ENCODE results near the gene VEGFB. TPM values are rescaled to one million over a fixed set of nuclear protein-coding genes. Genes with fewer than 3 reads are reported as not detected.

The VEGFB gene
- polyA plus RNA-seq, 1 experiment, result 13.2 TPM

GRCh38 chr11:64210301-64211020 lies 23.9 kb upstream of the VEGFB start:
- POLR2A ChIA-PET, result no interaction called here
- DNase-seq (ENCODE audit: low read depth), result no peak
- H3K27me3 ChIP-seq (ENCODE audit: control insufficient read depth, insufficient read depth, low read length), result no peaks in the 10 kb centered on the region

DNA sequence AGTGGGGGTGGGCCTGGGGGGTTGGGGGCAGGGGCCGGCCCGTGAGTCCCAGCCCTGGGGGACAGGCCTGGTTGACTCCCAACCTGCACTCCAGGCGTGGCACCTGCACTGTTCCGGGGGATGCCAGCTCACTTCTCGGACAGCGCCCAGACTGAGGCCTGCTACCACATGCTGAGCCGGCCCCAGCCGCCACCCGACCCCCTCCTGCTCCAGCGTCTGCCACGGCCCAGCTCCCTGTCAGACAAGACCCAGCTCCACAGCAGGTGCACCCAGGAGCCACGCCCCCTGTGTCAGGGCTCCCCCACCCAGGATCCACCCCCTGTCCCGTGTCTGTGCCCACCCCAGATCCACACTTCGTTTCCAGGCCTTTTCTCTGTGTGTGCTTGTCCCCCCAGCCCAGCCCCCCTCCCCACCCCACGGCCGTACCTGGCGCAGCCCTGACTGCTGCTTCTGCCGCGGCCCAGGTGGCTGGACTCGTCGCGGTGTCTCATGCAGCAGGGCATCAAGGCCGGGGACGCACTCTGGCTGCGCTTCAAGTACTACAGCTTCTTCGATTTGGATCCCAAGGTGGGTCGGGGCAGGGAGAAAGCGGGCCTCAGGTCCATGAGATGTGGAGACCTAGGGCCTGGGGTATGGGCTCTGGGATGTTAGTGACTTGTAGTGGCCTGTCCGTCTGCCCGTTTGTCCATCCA lies 23.1 kb upstream of the VEGFB start:
- TF ChIP-seq, protein P1, sequence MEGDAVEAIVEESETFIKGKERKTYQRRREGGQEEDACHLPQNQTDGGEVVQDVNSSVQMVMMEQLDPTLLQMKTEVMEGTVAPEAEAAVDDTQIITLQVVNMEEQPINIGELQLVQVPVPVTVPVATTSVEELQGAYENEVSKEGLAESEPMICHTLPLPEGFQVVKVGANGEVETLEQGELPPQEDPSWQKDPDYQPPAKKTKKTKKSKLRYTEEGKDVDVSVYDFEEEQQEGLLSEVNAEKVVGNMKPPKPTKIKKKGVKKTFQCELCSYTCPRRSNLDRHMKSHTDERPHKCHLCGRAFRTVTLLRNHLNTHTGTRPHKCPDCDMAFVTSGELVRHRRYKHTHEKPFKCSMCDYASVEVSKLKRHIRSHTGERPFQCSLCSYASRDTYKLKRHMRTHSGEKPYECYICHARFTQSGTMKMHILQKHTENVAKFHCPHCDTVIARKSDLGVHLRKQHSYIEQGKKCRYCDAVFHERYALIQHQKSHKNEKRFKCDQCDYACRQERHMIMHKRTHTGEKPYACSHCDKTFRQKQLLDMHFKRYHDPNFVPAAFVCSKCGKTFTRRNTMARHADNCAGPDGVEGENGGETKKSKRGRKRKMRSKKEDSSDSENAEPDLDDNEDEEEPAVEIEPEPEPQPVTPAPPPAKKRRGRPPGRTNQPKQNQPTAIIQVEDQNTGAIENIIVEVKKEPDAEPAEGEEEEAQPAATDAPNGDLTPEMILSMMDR (IDR thresholded peaks at IDR 0.05; ENCODE audit: insufficient read depth, low read depth, low read length), result no peak
- CTCF ChIA-PET, result interaction anchor here (0.9 to 16.6 kb wide), 3 partner anchors 15 to 91 kb away, joined by 3 to 229 read pairs (median 5); partner anchors contain the start of genes CATSPERZ, ESRRA, NUDT22 and TRPT1
- peaks cover 2% of the 10 kb centered on the region for H3K36me3 ChIP-seq (ENCODE audit: control insufficient read depth, insufficient read depth, low read length)
- no peaks in the 10 kb centered on the region for H3K27me3 ChIP-seq (ENCODE audit: control insufficient read depth, insufficient read depth, low read length)
- DNase-seq (ENCODE audit: low read depth), result no peak
- no peak overlapping the region for H3K4me3 ChIP-seq (ENCODE audit: low read depth, low read length)
- POLR2A ChIA-PET, result no interaction called here

More at GRCh38 chr11:64210301-64211020, 23.9 kb upstream of the VEGFB start:
- peaks cover 8% of the 10 kb centered on the region for H3K36me3 ChIP-seq (ENCODE audit: control insufficient read depth, insufficient read depth, low read length)
- TF ChIP-seq, protein P1 (IDR thresholded peaks at IDR 0.05; ENCODE audit: insufficient read depth, low read depth, low read length), result no peak
- no peak overlapping the region for H3K4me3 ChIP-seq (ENCODE audit: low read depth, low read length)
- CTCF ChIA-PET, result interaction anchor here (1.0 to 16.6 kb wide), 3 partner anchors 16 to 92 kb away, joined by 3 to 229 read pairs (median 4); partner anchors contain the start of genes CATSPERZ, ESRRA, NUDT22 and TRPT1

DNA sequence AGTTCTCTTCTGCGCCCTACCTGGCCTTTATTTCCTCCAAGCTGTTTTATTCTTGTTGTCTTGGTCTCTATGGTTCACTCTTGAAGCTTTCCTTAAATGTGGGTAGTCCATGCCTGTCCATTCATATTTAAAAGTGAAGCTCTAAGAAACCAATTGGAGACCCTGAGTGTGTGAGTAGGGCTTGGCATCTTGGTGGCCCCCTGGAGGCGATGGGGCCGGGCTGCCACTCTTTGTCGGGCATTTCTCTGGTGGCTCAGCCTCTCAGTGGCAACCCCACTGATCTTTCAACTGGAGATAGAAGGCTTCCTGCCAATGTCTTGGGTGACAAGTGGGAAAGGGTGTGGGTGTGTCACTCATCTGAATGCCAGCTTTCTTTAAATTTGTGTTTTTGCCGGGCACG lies 17.5 kb upstream of the VEGFB start:
- H3K27me3 ChIP-seq (ENCODE audit: control insufficient read depth, insufficient read depth, low read length), result no peaks in the 10 kb centered on the region
- TF ChIP-seq, protein P1 (IDR thresholded peaks at IDR 0.05; ENCODE audit: insufficient read depth, low read depth, low read length), result no peak
- CTCF ChIA-PET, result interaction anchor here (0.8 to 5.2 kb wide), 4 partner anchors 8 to 85 kb away, joined by 4 to 26 read pairs (median 6); partner anchors contain the start of genes FERMT3 and STIP1
- H3K4me3 ChIP-seq (ENCODE audit: low read depth, low read length), result no peak overlapping the region
- POLR2A ChIA-PET, result no interaction called here
- DNase-seq (ENCODE audit: low read depth), result no peak
- peaks cover 6% of the 10 kb centered on the region for H3K36me3 ChIP-seq (ENCODE audit: control insufficient read depth, insufficient read depth, low read length)

GRCh38 chr11:64218628-64219353 lies 15.6 kb upstream of the VEGFB start:
- CTCF ChIA-PET, result interaction anchor here (1.4 to 5.2 kb wide), 3 partner anchors 8 to 33 kb away, joined by 4 to 26 read pairs (median 6); partner anchors contain the start of genes FERMT3 and PLCB3
- Histone ChIP-seq H3K27me3 (ENCODE audit: control insufficient read depth, insufficient read depth, low read length) (no peaks in the 10 kb centered on the region), H3K36me3 (ENCODE audit: control insufficient read depth, insufficient read depth, low read length) (peaks cover 11% of the 10 kb centered on the region), H3K4me3 (ENCODE audit: low read depth, low read length) (no peak overlapping the region)
- no peak for DNase-seq (ENCODE audit: low read depth)
- POLR2A ChIA-PET, result interaction anchor here (0.6 kb wide), 1 partner anchor 37 kb away, joined by 3 read pairs; no protein-coding TSS in a partner anchor
- TF ChIP-seq, protein P1 (IDR thresholded peaks at IDR 0.05; ENCODE audit: insufficient read depth, low read depth, low read length), result no peak

DNA sequence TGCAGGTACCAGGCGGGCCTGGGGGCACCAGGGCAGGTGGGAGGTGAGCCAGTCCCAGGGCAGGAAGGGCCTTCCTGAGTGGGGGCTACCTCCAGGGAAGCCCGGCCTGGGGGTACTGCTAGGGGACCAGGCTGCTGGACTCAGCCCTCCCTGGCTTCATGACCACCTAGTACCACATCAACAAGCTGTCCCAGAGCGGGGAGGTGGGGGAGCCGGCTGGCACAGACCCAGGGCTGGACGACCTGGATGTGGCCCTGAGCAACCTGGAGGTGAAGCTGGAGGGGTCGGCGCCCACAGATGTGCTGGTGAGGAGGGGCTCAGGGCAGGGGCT lies 15.1 kb upstream of the VEGFB start:
- POLR2A ChIA-PET, result no interaction called here

More for the DNA sequence above, 15.1 kb upstream of the VEGFB start:
- CTCF ChIA-PET, result no interaction called here
- Histone ChIP-seq H3K36me3 (ENCODE audit: control insufficient read depth, insufficient read depth, low read length) (peaks cover 15% of the 10 kb centered on the region), H3K27me3 (ENCODE audit: control insufficient read depth, insufficient read depth, low read length) (no peaks in the 10 kb centered on the region), H3K4me3 (ENCODE audit: low read depth, low read length) (no peak overlapping the region)
- TF ChIP-seq, protein P1 (IDR thresholded peaks at IDR 0.05; ENCODE audit: insufficient read depth, low read depth, low read length), result no peak
- no peak for DNase-seq (ENCODE audit: low read depth)

All from BJ (cell line).